ENCODE results near the gene CACNB4. TPM values are rescaled to one million over a fixed set of nuclear protein-coding genes. Genes with fewer than 3 reads are reported as not detected.

Gene CACNB4
- total RNA-seq, 1 experiment from 2014 or later: 2.0 TPM

DNA sequence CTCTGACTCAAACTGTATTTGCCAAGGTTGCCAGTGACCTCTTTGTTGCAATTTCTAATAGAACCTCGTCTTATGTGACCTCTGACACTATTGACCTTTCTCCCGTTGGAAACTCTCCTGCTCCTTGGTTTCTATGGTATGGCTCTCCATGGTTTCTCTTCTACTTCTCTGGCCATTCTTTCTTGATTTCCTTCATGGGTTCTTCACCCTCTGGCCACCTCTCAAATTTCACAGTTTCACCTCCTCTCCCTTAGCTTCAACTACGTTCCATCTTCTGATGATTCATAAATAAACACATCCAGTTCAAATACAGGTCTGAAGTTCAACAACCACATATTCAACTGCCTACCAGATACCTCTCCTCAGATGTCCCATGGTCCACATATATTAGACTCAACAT is 109.5 kb downstream of the CACNB4 start:
- Histone ChIP-seq H3K36me3 (ENCODE audit: control insufficient read depth in 1 of 2, insufficient read depth in 2 of 2, low read length in 2 of 2) (no peaks in the 10 kb centered on the region), H3K27me3 (ENCODE audit: insufficient read depth, low read length) (no peaks in the 10 kb centered on the region), H3K9ac (ENCODE audit: low read length) (no peak overlapping the region), H3K9me3 (ENCODE audit: control insufficient read depth in 1 of 2, insufficient read depth in 1 of 2, low read depth in 1 of 2, low read length in 2 of 2) (no peaks in the 10 kb centered on the region), H3K79me2 (ENCODE audit: insufficient read depth, low read length) (no peaks in the 10 kb centered on the region), H2AFZ (ENCODE audit: low read depth, low read length, poor library complexity, severe bottlenecking) (no peak overlapping the region), H3K27ac (ENCODE audit: low read depth, low read length) (no peak overlapping the region), H4K20me1 (ENCODE audit: insufficient read depth) (no peaks in the 10 kb centered on the region), H3K4me3 (replicated peaks in 1 of 2; ENCODE audit: low read depth in 1 of 2, low read length in 2 of 2) (no peak overlapping the region), H3K4me2 (ENCODE audit: low read length) (no peak overlapping the region), H3K9me2 (ENCODE audit: insufficient read depth) (no peaks in the 10 kb centered on the region), H3K4me1 (ENCODE audit: control insufficient read depth in 1 of 2, insufficient read depth in 2 of 2, low read length in 2 of 2) (no peaks in the 10 kb centered on the region)
- no peak for ATAC-seq
- ChIA-PET POLR2A (no interaction called here), RAD21 (ENCODE audit: low non-redundant PET in 1 of 2, low total read pairs in 2 of 2, uncharacterized antibody in 2 of 2, unreplicated experiment in 2 of 2) (no interaction called here), CTCF (no interaction called here)
- no peak for DNase-seq (ENCODE audit: low read depth, low spot score)
- intact Hi-C loops (cut with micrococcal nuclease): no loop called here
- no TSS peak for BruUV-seq (replicated peaks)
- no peak for TF ChIP-seq ELF1 (IDR thresholded peaks at IDR 0.05; ENCODE audit: borderline replicate concordance, low read depth)
- no peak for TF ChIP-seq POLR2A (IDR thresholded peaks at IDR 0.05; ENCODE audit: borderline replicate concordance, extremely low read depth, insufficient read depth, insufficient read length)
- no peak for TF ChIP-seq SRF (IDR thresholded peaks at IDR 0.05; ENCODE audit: low read depth)
- TF ChIP-seq POLR2AphosphoS5 (IDR thresholded peaks at IDR 0.05; ENCODE audit: low read depth, low read length): no peak
- TF ChIP-seq JUND (IDR thresholded peaks at IDR 0.05): no peak
- TF ChIP-seq, protein P1, sequence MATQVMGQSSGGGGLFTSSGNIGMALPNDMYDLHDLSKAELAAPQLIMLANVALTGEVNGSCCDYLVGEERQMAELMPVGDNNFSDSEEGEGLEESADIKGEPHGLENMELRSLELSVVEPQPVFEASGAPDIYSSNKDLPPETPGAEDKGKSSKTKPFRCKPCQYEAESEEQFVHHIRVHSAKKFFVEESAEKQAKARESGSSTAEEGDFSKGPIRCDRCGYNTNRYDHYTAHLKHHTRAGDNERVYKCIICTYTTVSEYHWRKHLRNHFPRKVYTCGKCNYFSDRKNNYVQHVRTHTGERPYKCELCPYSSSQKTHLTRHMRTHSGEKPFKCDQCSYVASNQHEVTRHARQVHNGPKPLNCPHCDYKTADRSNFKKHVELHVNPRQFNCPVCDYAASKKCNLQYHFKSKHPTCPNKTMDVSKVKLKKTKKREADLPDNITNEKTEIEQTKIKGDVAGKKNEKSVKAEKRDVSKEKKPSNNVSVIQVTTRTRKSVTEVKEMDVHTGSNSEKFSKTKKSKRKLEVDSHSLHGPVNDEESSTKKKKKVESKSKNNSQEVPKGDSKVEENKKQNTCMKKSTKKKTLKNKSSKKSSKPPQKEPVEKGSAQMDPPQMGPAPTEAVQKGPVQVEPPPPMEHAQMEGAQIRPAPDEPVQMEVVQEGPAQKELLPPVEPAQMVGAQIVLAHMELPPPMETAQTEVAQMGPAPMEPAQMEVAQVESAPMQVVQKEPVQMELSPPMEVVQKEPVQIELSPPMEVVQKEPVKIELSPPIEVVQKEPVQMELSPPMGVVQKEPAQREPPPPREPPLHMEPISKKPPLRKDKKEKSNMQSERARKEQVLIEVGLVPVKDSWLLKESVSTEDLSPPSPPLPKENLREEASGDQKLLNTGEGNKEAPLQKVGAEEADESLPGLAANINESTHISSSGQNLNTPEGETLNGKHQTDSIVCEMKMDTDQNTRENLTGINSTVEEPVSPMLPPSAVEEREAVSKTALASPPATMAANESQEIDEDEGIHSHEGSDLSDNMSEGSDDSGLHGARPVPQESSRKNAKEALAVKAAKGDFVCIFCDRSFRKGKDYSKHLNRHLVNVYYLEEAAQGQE (IDR thresholded peaks at IDR 0.05; ENCODE audit: low read depth): no peak
- no peak for TF ChIP-seq SP1 (IDR thresholded peaks at IDR 0.05; ENCODE audit: low read depth)
- no peak for TF ChIP-seq ZNF274 (IDR thresholded peaks at IDR 0.05; ENCODE audit: low read depth, low read length)
- no peak for TF ChIP-seq EZH2phosphoT487 (IDR thresholded peaks at IDR 0.05; ENCODE audit: borderline replicate concordance)
- TF ChIP-seq SIN3A (IDR thresholded peaks at IDR 0.05; ENCODE audit: low read depth): no peak
- no peak for TF ChIP-seq CBX3 (IDR thresholded peaks at IDR 0.05; ENCODE audit: low read depth)
- TF ChIP-seq TCF7L2 (IDR thresholded peaks at IDR 0.05; ENCODE audit: borderline replicate concordance, extremely low read depth, insufficient read depth, insufficient read length): no peak
- TF ChIP-seq YY1 (IDR thresholded peaks at IDR 0.05; ENCODE audit: extremely low read depth, insufficient replicate concordance, low read depth, low read length): no peak
- TF ChIP-seq CTCF (IDR thresholded peaks at IDR 0.05 in 2 of 3, conservative IDR thresholded peaks at IDR 0.05 in 1 of 3; ENCODE audit: borderline replicate concordance in 1 of 3, insufficient read depth in 1 of 3, low read depth in 2 of 3, low read length in 2 of 3): no peak
- TF ChIP-seq RAD21 (IDR thresholded peaks at IDR 0.05; ENCODE audit: low read depth): no peak
- no peak for TF ChIP-seq ZFX (IDR thresholded peaks at IDR 0.05)
- no peak for TF ChIP-seq CEBPB (IDR thresholded peaks at IDR 0.05; ENCODE audit: low read depth)

Measured in HCT116 (cell line).